Cardiac muscle cell (in vitro differentiated cells and primary cell): ENCODE results near the gene USP6NL. TPM values are rescaled to one million over a fixed set of nuclear protein-coding genes. Genes with fewer than 3 reads are reported as not detected.
A peak's percentile ranks its signal among the peaks of the same experiment; 100 is the strongest.

ENCODE experiments used
- DNase-seq, 2 donors: peaks; one replicate each; pipeline versions ENCODE4 v3.0.0 to v3.0.0-alpha.2; 2010 to 2017; ENCODE audit warnings: low read depth in 1 of 2, low spot score in 1 of 2
- H3K27ac ChIP-seq: fragments of 200-600 bp; sonication (generic); 2 replicates; pipeline ENCODE4 v1.5.1; 2016
- H3K27me3 ChIP-seq: fragments of 200-600 bp; sonication (generic); 2 replicates; pipeline ENCODE4 v1.6.0; 2016; ENCODE audit warnings: control low read depth
- H3K36me3 ChIP-seq: fragments of 200-600 bp; sonication (generic); 2 replicates; pipeline ENCODE4 v1.5.1; 2016; ENCODE audit warnings: control low read depth
- H3K4me1 ChIP-seq: fragments of 200-600 bp; sonication (generic); 2 replicates; pipeline ENCODE4 v1.8.1; 2017; ENCODE audit warnings: low read depth, mild to moderate bottlenecking, mixed run types
- H3K4me3 ChIP-seq: fragments of 200-600 bp; sonication (generic); 2 replicates; pipeline ENCODE4 v1.5.1; 2016; ENCODE audit warnings: mild to moderate bottlenecking
- H3K9me3 ChIP-seq: fragments of 200-600 bp; sonication (generic); 2 replicates; pipeline ENCODE4 v1.5.1; 2017; ENCODE audit warnings: low read depth, mild to moderate bottlenecking, control low read depth
- polyA plus RNA-seq: library from polyadenylated mRNA; unstranded; fragments of >200 nt; fragmentation: Nextera tagmentation; extraction: Ambion mirVana; gene quantifications from 2 replicates; pipeline ENCODE4 v1.2.1, GENCODE V29; 2016
- total RNA-seq: library from RNA; depleted of rRNA; stranded (reverse); fragments of >200 nt; gene quantifications from 2 replicates; pipeline ENCODE4 v1.2.3, GENCODE V29; 2016
- TF ChIP-seq, protein P1 (sequence below): IDR thresholded peaks from 2 replicates; pipeline ENCODE4 v1.5.1; 2012; ENCODE audit warnings: low read depth, mild to moderate bottlenecking, low read length

Gene USP6NL
- total and polyA plus RNA-seq, 2 experiments from 2014 or later = 13.6 to 25.4 TPM

GRCh38 chr10:11568578-11568977 is 42.9 kb downstream of the USP6NL start:
- H3K4me1 ChIP-seq = peaks cover 3% of the 10 kb centered on the region
- no peak for DNase-seq
- H3K27me3 ChIP-seq = no peaks in the 10 kb centered on the region
- H3K36me3 ChIP-seq = no peaks in the 10 kb centered on the region
- H3K9me3 ChIP-seq = no peaks in the 10 kb centered on the region
- no peak overlapping the region for H3K4me3 ChIP-seq
- no peak overlapping the region for H3K27ac ChIP-seq
- TF ChIP-seq, protein P1, sequence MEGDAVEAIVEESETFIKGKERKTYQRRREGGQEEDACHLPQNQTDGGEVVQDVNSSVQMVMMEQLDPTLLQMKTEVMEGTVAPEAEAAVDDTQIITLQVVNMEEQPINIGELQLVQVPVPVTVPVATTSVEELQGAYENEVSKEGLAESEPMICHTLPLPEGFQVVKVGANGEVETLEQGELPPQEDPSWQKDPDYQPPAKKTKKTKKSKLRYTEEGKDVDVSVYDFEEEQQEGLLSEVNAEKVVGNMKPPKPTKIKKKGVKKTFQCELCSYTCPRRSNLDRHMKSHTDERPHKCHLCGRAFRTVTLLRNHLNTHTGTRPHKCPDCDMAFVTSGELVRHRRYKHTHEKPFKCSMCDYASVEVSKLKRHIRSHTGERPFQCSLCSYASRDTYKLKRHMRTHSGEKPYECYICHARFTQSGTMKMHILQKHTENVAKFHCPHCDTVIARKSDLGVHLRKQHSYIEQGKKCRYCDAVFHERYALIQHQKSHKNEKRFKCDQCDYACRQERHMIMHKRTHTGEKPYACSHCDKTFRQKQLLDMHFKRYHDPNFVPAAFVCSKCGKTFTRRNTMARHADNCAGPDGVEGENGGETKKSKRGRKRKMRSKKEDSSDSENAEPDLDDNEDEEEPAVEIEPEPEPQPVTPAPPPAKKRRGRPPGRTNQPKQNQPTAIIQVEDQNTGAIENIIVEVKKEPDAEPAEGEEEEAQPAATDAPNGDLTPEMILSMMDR = no peak

DNA sequence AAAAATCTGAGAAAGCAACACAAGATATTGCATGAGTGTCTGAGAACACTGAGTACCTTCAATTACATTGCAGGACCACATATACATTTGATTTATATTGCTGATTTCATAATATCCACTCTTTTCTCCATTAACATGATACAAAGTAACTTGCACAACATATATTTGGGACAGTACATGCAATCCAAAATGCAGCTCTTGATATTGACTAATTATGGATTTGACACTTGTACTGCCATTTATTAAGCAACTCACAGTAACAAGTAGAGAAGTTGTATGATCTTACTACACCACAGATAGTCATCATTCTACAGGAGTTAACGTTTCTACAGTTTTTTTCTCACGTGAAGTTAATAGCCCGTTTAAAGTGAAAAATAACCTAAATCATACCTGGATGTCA is 46.7 kb downstream of the USP6NL start:
- no peaks in the 10 kb centered on the region for H3K27me3 ChIP-seq
- H3K27ac ChIP-seq = no peak overlapping the region
- peaks cover 5% of the 10 kb centered on the region for H3K4me1 ChIP-seq
- no peaks in the 10 kb centered on the region for H3K9me3 ChIP-seq
- H3K4me3 ChIP-seq = no peak overlapping the region
- TF ChIP-seq, protein P1 = no peak
- H3K36me3 ChIP-seq = no peaks in the 10 kb centered on the region
- no peak for DNase-seq

DNA sequence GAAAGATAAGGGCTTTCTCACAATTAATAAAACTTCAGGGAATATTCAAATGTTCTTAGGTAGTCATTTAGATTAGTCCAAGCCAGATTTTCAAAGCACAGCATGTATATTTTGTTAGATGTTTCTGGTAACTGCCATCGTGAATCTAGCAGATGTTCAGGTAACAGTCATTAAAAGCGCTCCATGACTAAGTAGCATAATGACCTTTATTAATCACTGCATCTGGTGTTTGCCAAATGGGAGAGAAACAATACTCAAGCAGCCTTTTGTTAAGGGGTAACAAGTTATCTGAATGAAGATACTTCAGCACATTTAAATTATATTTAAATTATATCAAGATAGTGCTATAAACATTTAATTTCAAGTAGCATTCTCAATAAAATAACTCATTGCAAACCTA is 47.5 kb downstream of the USP6NL start:
- no peak overlapping the region for H3K4me3 ChIP-seq
- TF ChIP-seq, protein P1 = no peak

GRCh38 chr10:11562888-11563287 is 48.6 kb downstream of the USP6NL start:
- TF ChIP-seq, protein P1 = no peak
- H3K27ac ChIP-seq = no peak overlapping the region
- H3K36me3 ChIP-seq = no peaks in the 10 kb centered on the region
- peaks cover 5% of the 10 kb centered on the region for H3K4me1 ChIP-seq
- no peak overlapping the region for H3K4me3 ChIP-seq
- no peaks in the 10 kb centered on the region for H3K9me3 ChIP-seq
- DNase-seq = no peak
- H3K27me3 ChIP-seq = no peaks in the 10 kb centered on the region

More for the DNA sequence above, 47.5 kb downstream of the USP6NL start:
- no peaks in the 10 kb centered on the region for H3K9me3 ChIP-seq
- no peaks in the 10 kb centered on the region for H3K27me3 ChIP-seq
- peaks cover 5% of the 10 kb centered on the region for H3K4me1 ChIP-seq
- H3K36me3 ChIP-seq = no peaks in the 10 kb centered on the region
- DNase-seq = no peak
- H3K27ac ChIP-seq = no peak overlapping the region

GRCh38 chr10:11560076-11560709 is 51.3 kb downstream of the USP6NL start:
- peak in 1 of 2 donors; percentile 29 for DNase-seq
- Histone ChIP-seq H3K9me3 (no peaks in the 10 kb centered on the region), H3K27ac (no peak overlapping the region), H3K4me1 (peaks cover 5% of the 10 kb centered on the region), H3K36me3 (no peaks in the 10 kb centered on the region), H3K4me3 (no peak overlapping the region), H3K27me3 (no peaks in the 10 kb centered on the region)
- TF ChIP-seq, protein P1 = no peak
